IPS-15b (cell line): ENCODE results near the gene TBC1D5.

ENCODE experiments used
- H3K27me3 ChIP-seq: one replicate; pipeline ENCODE4 v1.6.1; 2013; ENCODE audit warnings: low read length; ENCODE audit not compliant: control insufficient read depth, insufficient read depth
- H3K36me3 ChIP-seq: one replicate; pipeline ENCODE4 v1.6.1; 2013; ENCODE audit warnings: low read length; ENCODE audit not compliant: control insufficient read depth, insufficient read depth
- H3K4me1 ChIP-seq: one replicate; pipeline ENCODE4 v1.6.1; 2013; ENCODE audit warnings: mild to moderate bottlenecking, low read length; ENCODE audit not compliant: control insufficient read depth, insufficient read depth
- H3K4me3 ChIP-seq: one replicate; pipeline ENCODE4 v1.5.1; 2013; ENCODE audit warnings: low read depth, low read length
- H3K9ac ChIP-seq: one replicate; pipeline ENCODE4 v1.6.1; 2013; ENCODE audit warnings: low read depth, mild to moderate bottlenecking, low read length
- H3K9me3 ChIP-seq: one replicate; pipeline ENCODE4 v1.6.1; 2013; ENCODE audit warnings: mild to moderate bottlenecking, low read length; ENCODE audit not compliant: control insufficient read depth, insufficient read depth

Gene TBC1D5

GRCh38 chr3:17349093-17349492 is 393.3 kb downstream of the TBC1D5 start:
- Histone ChIP-seq H3K9me3 (no peaks in the 10 kb centered on the region), H3K27me3 (no peaks in the 10 kb centered on the region), H3K4me1 (no peaks in the 10 kb centered on the region), H3K9ac (no peak overlapping the region), H3K4me3 (no peak overlapping the region), H3K36me3 (no peaks in the 10 kb centered on the region)

GRCh38 chr3:17342119-17342518 is 400.3 kb downstream of the TBC1D5 start:
- Histone ChIP-seq H3K36me3 (no peaks in the 10 kb centered on the region), H3K9me3 (no peaks in the 10 kb centered on the region), H3K9ac (no peak overlapping the region)

GRCh38 chr3:17340693-17341092 is 401.7 kb downstream of the TBC1D5 start:
- no peaks in the 10 kb centered on the region for H3K4me1 ChIP-seq
- H3K27me3 ChIP-seq = no peaks in the 10 kb centered on the region
- no peak overlapping the region for H3K4me3 ChIP-seq
- no peaks in the 10 kb centered on the region for H3K36me3 ChIP-seq
- no peak overlapping the region for H3K9ac ChIP-seq
- H3K9me3 ChIP-seq = no peaks in the 10 kb centered on the region

More at GRCh38 chr3:17342119-17342518, 400.3 kb downstream of the TBC1D5 start:
- Histone ChIP-seq H3K27me3 (no peaks in the 10 kb centered on the region), H3K4me3 (no peak overlapping the region), H3K4me1 (no peaks in the 10 kb centered on the region)

- H3K9ac ChIP-seq = no peak overlapping the region
- H3K36me3 ChIP-seq = no peaks in the 10 kb centered on the region
- no peaks in the 10 kb centered on the region for H3K27me3 ChIP-seq
- H3K9me3 ChIP-seq = no peaks in the 10 kb centered on the region
- H3K4me1 ChIP-seq = no peaks in the 10 kb centered on the region
- H3K4me3 ChIP-seq = no peak overlapping the region
Observed at GRCh38 chr3:17340261-17340660, 402.2 kb downstream of the TBC1D5 start.

- H3K4me3 ChIP-seq = no peak overlapping the region
- H3K27me3 ChIP-seq = no peaks in the 10 kb centered on the region
- H3K36me3 ChIP-seq = no peaks in the 10 kb centered on the region
- H3K9me3 ChIP-seq = no peaks in the 10 kb centered on the region
- no peaks in the 10 kb centered on the region for H3K4me1 ChIP-seq
- no peak overlapping the region for H3K9ac ChIP-seq
Observed at GRCh38 chr3:17339132-17339575, 403.3 kb downstream of the TBC1D5 start.

GRCh38 chr3:17336291-17336690 is 406.1 kb downstream of the TBC1D5 start:
- H3K9ac ChIP-seq = no peak overlapping the region
- H3K4me1 ChIP-seq = no peaks in the 10 kb centered on the region

GRCh38 chr3:17333893-17334292 is 408.5 kb downstream of the TBC1D5 start:
- Histone ChIP-seq H3K9ac (no peak overlapping the region), H3K9me3 (no peaks in the 10 kb centered on the region), H3K4me1 (no peaks in the 10 kb centered on the region), H3K27me3 (no peaks in the 10 kb centered on the region), H3K4me3 (no peak overlapping the region), H3K36me3 (no peaks in the 10 kb centered on the region)

More at GRCh38 chr3:17336291-17336690, 406.1 kb downstream of the TBC1D5 start:
- no peak overlapping the region for H3K4me3 ChIP-seq
- H3K36me3 ChIP-seq = no peaks in the 10 kb centered on the region
- H3K27me3 ChIP-seq = no peaks in the 10 kb centered on the region
- H3K9me3 ChIP-seq = no peaks in the 10 kb centered on the region

GRCh38 chr3:17333446-17333845 is 409.0 kb downstream of the TBC1D5 start:
- no peak overlapping the region for H3K9ac ChIP-seq
- H3K4me3 ChIP-seq = no peak overlapping the region
- H3K4me1 ChIP-seq = no peaks in the 10 kb centered on the region
- H3K27me3 ChIP-seq = no peaks in the 10 kb centered on the region
- H3K9me3 ChIP-seq = no peaks in the 10 kb centered on the region
- H3K36me3 ChIP-seq = no peaks in the 10 kb centered on the region

GRCh38 chr3:17330660-17331059 is 411.8 kb downstream of the TBC1D5 start:
- no peak overlapping the region for H3K9ac ChIP-seq
- no peaks in the 10 kb centered on the region for H3K9me3 ChIP-seq
- no peaks in the 10 kb centered on the region for H3K4me1 ChIP-seq
- H3K4me3 ChIP-seq = no peak overlapping the region
- H3K36me3 ChIP-seq = no peaks in the 10 kb centered on the region
- no peaks in the 10 kb centered on the region for H3K27me3 ChIP-seq

- Histone ChIP-seq H3K9ac (no peak overlapping the region), H3K4me3 (no peak overlapping the region), H3K9me3 (no peaks in the 10 kb centered on the region), H3K36me3 (no peaks in the 10 kb centered on the region), H3K4me1 (no peaks in the 10 kb centered on the region), H3K27me3 (no peaks in the 10 kb centered on the region)
Observed at GRCh38 chr3:17329927-17330326, 412.5 kb downstream of the TBC1D5 start.

- no peak overlapping the region for H3K4me3 ChIP-seq
- no peak overlapping the region for H3K9ac ChIP-seq
- no peaks in the 10 kb centered on the region for H3K27me3 ChIP-seq
- H3K9me3 ChIP-seq = no peaks in the 10 kb centered on the region
- H3K36me3 ChIP-seq = no peaks in the 10 kb centered on the region
- no peaks in the 10 kb centered on the region for H3K4me1 ChIP-seq
Observed at GRCh38 chr3:17322106-17322793, 420.2 kb downstream of the TBC1D5 start.

- no peak overlapping the region for H3K9ac ChIP-seq
- peaks cover 4% of the 10 kb centered on the region for H3K4me1 ChIP-seq
- H3K4me3 ChIP-seq = no peak overlapping the region
- H3K36me3 ChIP-seq = no peaks in the 10 kb centered on the region
- no peaks in the 10 kb centered on the region for H3K9me3 ChIP-seq
- H3K27me3 ChIP-seq = no peaks in the 10 kb centered on the region
Observed at GRCh38 chr3:17320266-17320665, 422.2 kb downstream of the TBC1D5 start.
